OCI-LY7 (cell line): ENCODE results near the gene DHCR24.

Experiments used
- EZH2phosphoT487 ChIP-seq: fragments of 200-600 bp; sonication (generic); IDR thresholded peaks from 2 replicates; pipeline ENCODE4 v1.6.1; 2018; ENCODE audit warnings: low read depth, borderline replicate concordance, mild to moderate bottlenecking, mixed run types, antibody characterized with exemption, low read length, moderate library complexity, mixed read lengths
- TF ChIP-seq, protein P1 (sequence below): fragments of 200-600 bp; sonication (generic); conservative IDR thresholded peaks from 2 replicates; pipeline ENCODE4 v1.5.1; 2014; ENCODE audit warnings: mild to moderate bottlenecking, antibody characterized with exemption, low read length, moderate library complexity, mixed read lengths

DNA sequence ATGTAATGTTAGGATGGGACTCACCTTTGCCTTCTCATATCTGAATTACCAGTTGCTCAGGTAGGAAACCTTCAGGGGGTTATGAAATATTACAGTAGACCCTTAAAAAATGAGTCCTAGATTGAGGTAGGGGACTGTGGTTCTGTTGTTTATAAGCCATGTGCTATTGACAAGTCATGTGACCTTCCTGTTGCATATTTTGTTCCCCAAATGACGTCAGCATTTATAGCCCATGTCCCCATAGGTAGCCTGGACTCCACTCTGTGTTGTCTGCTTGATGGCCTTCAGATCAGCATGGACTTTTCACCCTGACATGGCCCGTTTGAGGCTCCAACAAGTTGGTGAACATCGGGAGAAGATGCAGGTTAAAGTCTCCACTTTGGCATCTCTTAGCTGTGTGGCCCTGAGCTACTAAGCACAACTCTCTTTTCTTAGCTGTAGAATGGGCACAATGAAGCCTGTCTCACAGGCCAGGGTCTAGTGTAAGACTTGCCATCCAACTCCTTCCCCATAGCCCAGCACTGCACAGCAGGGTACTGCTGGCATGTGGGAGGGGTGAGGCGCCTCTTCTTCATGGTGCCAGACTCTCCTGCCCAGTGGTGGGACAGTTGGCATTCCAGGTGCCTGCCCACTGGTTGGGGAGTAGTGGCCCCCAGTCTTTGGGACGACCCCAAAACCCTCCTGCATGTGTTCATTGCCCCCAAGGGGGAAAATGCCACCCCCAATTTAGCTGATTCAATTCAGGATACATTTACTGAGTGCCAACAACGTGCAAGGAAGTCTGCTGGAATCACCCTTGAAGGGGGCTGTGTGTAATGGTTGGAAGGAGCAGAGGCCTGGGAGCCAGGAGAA is 49.8 kb downstream of the DHCR24 start:
- TF ChIP-seq, protein P1, sequence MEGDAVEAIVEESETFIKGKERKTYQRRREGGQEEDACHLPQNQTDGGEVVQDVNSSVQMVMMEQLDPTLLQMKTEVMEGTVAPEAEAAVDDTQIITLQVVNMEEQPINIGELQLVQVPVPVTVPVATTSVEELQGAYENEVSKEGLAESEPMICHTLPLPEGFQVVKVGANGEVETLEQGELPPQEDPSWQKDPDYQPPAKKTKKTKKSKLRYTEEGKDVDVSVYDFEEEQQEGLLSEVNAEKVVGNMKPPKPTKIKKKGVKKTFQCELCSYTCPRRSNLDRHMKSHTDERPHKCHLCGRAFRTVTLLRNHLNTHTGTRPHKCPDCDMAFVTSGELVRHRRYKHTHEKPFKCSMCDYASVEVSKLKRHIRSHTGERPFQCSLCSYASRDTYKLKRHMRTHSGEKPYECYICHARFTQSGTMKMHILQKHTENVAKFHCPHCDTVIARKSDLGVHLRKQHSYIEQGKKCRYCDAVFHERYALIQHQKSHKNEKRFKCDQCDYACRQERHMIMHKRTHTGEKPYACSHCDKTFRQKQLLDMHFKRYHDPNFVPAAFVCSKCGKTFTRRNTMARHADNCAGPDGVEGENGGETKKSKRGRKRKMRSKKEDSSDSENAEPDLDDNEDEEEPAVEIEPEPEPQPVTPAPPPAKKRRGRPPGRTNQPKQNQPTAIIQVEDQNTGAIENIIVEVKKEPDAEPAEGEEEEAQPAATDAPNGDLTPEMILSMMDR, result no peak
- no peak for TF ChIP-seq EZH2phosphoT487
